Skeletal muscle cell (primary cell): ENCODE results near the gene A4GALT.
"Not testable (repeated sequence)": the region's sequence is repeated elsewhere in the genome, so short reads cannot be mapped to it uniquely, and the experiment has no call there.

ENCODE experiments used
- DNase-seq: peaks from one replicate; pipeline ENCODE4 v3.0.0-alpha.2; 2010; ENCODE audit warnings: low read depth
- H3K4me3 ChIP-seq: 2 replicates; pipeline ENCODE4 v1.5.1; 2011; ENCODE audit warnings: low read depth, mild to moderate bottlenecking, control low read depth, low read length, moderate library complexity

The A4GALT gene

DNA sequence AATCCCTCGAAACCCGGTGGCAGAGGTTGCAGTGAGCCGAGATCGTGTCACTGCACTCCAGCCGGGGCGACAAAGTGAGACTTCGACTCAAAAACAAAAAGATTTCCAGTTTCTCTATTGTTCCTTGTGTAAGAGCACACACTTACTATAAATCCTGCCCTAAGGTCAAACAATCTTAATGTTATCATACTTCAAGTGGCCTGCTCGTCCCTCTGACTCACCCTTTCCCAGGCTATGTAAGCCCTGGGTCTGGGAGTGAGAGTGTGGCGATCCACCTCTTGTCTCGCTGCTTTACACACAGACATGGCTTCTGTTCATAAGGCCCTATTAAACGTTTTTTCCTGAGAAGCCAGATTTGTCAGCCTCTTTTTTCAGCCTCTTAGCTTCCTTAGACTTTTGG lies 24.4 kb upstream of the A4GALT start:
- H3K4me3 ChIP-seq, result no peak overlapping the region
- DNase-seq, result no peak

DNA sequence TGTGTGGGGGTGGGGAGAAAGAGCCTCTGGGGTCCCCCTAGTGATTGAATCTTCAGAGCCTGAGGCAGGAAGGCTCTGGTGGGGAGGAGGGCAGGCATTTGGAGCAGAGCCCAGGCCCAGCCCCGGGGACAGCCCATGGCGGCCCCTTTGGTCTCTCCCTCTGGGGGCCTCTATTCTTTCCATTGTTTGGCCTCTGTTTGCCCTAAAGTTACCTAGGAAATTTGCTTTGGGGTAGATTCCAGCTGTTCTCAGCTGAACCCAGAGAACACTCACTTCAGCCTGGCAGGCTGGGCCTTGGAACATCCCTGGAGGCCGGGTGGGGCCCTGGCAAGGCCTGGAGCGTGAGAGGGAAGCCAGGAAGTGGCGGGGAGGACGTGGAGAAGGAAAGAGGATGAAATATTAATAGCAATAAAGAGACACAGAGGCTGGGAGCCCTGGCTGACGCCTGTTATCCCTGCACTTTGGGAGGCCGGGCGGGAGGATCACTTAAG lies 22.9 kb upstream of the A4GALT start:
- DNase-seq, result peak; percentile 88
- no peak overlapping the region for H3K4me3 ChIP-seq

DNA sequence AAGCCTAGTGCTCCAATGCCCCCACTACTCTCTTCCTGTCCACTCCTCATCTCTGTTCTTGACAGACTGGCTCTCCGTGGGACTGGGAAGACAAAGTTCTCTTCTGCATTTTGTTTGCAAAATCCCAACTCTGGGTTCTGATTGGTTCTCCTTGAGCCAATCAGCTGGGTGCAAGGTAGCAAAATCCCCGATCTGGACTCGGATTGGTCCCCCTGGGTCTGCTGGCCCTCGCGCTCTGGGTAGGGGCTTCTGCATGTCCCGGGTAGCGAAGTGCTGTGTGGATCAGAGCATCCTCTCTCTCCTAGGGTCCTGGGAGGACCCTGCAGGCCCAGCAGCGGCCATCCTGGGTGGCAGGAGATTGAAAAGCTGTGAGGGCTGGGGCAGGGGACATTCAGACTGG lies 22.3 kb upstream of the A4GALT start:
- no peak overlapping the region for H3K4me3 ChIP-seq
- DNase-seq, result no peak

DNA sequence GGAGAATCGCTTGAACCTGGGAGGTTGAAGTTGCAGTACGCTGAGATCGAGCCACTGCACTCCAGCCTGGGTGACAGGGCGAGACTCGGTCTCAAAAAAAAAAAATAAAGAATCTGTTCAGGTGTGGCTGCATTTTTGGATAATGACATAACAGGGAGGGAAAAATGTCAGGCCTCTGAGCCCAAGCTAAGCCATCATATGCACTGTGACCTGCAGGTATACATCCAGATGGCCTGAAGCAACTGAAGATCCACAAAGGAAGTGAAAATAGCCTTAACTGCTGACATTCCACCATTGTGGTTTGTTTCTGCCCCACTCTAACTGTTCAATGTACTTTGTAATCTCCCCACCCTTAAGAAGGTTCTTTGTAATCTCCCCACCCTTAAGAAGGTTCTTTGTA lies 19.6 kb upstream of the A4GALT start:
- not testable (repeated sequence) for DNase-seq, H3K4me3 ChIP-seq

DNA sequence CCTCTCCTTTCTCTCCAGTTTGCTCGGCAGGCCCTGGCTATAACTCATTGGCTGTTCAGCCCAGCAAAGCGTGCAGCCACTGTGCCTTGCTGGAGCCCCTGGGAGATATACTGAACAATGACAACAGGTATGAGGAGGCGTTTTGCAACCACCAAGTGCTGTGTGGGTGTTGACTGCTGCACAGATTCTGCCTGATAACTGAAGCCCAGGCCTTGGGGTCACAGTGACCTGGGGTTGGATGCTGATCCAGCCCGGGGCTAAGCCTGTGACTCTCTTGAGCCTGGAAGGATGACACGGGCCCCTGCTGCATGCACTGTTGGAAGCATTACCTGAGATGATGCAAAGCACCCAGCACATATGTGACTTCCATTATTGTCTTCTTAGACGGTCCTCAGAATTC lies 13.7 kb upstream of the A4GALT start:
- no peak for DNase-seq
- no peak overlapping the region for H3K4me3 ChIP-seq

DNA sequence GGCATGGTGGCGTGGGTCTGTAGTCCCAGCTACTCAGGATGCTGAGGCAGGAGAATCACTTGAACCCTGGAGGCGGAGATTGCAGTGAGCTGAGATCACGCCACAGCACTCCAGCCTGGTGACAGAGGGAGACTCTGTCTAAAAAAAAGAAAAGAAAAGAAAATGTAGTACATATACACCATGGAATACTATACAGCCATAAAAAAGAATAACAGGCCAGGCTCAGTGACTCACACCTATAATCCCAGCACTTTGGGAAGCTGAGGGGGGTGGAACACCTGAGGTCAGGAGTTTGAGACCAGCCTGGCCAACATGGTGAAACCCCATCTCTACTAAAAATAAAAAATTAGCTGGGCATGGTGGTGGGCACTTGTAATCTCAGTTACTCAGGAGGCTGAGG lies 12.7 kb upstream of the A4GALT start:
- not testable (repeated sequence) for DNase-seq

DNA sequence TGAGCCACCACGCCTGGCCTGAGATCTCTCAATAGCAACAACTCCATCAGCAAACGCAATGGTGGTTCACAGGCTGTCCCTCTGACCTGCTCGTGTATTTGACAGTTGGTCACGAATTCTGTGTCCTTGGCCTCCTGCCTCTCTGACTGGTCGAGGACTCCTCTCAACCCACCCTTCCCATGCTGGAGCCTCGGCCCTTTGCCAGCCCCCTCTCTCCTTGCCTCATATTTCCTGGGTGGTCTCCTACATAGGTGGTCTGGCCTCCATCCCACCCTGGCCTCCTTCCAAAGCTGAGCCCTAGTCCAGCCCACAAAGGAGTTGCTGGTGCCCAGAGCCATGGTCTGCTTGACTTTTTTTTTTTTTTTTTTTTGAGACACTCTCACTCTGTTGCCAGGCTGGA lies 11.4 kb upstream of the A4GALT start:
- H3K4me3 ChIP-seq, result no peak overlapping the region
- DNase-seq, result no peak

More for the DNA sequence above, 12.7 kb upstream of the A4GALT start:
- H3K4me3 ChIP-seq, result not testable (repeated sequence)

DNA sequence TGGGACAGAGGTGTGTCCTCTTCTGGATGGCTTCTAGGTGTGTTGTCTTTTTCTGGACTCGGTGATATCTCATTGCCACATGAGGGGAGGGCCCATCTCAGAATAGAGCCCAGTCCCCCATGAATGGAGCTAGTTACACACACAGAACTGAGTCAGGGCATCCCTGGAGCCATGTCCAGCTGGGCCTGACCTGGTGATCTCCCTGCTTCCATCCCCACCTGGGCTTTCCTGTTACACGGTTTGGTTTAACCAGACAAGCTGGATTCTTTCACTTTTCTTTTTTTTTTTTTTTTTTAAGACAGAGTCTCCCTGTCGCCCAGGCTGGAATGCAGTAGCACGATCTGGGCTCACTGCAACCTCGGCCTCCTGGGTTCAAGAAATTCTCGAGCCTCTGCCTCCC lies 6.1 kb upstream of the A4GALT start:
- DNase-seq, result no peak
- no peak overlapping the region for H3K4me3 ChIP-seq

DNA sequence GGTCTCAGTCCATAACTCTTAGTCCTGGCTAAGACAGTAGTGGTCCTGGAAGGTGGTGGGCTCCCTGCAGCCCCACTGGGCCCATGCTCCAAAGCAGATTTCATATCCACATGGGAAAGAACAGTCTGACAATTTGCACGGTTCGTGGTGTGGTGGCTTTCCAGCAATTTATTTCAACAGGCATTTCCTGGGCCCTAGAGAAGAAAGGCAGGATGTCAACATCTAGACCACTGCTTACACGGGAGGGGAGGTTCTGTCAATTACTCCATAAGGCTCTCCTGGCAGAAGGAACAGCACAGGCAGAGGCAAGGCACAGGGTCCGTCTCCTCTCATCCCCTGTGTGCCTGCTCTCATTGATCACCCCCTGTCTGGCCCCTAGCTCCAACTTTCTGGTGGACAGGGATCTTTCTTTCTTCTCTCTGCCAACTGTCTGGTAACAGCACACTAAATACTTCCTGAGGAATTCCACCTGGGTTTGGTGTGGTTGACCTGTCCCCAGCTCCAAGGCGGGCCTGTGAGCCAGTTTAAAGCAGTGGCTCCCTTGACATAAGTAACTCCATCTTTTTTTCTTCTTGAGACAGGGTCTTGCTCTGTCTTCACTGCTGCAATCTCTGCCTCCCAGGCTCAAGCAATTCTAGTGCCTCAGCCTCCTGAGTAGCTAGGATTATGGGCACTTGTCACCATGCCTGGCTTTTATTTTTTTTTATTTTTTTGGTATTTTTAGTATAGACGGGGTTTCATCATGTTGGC lies 5.1 kb upstream of the A4GALT start:
- H3K4me3 ChIP-seq, result no peak overlapping the region
- DNase-seq, result no peak

DNA sequence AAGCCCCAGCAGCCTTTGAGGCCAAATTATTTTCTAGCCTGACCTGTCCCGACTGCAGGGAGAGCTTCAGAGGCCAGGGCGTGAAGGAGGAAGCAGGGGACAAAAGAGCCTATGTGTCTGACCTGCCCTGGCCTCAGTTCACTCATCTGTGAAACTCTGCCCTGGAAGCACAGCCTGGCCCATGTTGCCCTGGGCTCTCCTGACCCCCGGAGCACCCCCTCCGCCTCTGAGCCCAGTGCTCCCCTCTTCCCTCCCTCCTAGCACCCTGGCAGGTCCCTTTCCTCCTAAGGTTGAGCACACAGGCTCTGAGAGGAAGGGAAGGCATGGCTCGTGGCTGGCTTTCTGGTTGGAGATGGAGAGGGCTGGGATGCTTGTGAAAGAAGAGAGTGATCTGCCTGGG lies 3.4 kb upstream of the A4GALT start:
- DNase-seq, result no peak
- no peak overlapping the region for H3K4me3 ChIP-seq

DNA sequence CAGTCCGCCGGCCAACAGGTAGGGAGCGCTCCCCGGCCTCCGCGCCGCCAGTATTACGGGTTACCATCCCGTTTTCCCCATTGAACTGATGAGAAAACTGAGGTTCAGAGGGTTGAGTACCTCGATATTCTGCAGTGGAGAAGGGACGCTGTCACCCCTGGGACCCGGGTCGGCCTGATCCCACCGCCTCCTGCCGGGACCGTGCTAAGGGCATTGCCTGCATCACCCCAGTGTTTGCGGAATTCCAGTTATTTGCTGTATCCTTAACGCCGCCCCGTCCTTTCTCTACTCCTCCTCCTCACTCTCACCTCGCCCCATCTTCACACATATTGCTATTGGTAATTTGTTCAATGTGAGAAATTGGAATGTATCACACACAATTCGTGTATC lies 370 bp upstream of the A4GALT start:
- peak overlapping the region; percentile 59 for H3K4me3 ChIP-seq
- no peak for DNase-seq

DNA sequence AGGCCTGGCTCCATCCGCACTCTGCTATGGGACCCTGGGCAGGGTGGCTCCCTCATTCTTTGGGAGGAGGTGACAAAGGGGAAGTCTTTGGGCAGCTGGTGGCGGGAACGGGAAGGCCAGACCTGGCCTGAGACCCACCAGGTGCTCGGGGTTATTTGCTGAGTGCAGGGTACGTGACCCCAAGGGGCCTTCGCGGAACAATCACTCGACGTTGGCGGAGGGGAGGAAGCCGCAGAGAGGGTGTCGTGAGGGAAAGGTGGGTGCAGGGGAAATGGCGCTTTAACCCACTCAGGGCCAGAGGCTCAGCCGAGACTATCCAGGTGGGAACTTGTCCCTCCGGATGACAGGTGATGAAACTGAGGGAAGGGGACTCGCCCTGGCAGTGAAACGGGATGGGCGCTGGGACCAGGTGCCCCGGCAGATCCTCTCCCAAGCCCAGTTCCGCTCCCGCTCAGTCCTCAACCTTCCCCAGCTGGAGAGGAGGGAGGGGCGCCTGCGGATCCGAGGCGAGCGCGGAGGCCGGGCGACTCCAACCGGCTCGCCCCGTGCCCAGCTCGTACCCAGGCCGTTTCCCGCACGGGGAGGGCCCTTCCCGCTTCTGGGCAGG lies 911 bp downstream of the A4GALT start:
- H3K4me3 ChIP-seq, result peak overlapping the region; percentile 59
- DNase-seq, result no peak

DNA sequence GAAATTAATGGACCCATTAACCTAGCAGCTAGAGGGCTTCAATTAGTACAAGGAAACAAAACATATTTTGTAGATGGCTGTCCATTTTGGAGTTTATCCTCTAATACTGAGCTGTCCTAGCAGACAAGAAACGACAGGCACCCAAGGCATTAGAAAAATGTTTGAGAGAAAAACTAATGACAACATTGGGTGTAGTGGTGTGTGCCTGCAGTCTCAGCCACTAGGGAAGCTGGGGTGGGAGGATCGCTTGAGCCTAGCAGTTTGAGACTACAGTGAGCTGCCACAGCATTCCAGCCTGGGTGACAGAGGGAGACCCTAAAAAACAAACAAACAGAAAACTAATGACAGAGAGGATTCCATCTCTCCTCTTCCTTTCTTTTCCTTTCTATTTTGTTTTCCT lies 1.5 kb downstream of the A4GALT start:
- H3K4me3 ChIP-seq, result peak overlapping the region; percentile 59
- no peak for DNase-seq

DNA sequence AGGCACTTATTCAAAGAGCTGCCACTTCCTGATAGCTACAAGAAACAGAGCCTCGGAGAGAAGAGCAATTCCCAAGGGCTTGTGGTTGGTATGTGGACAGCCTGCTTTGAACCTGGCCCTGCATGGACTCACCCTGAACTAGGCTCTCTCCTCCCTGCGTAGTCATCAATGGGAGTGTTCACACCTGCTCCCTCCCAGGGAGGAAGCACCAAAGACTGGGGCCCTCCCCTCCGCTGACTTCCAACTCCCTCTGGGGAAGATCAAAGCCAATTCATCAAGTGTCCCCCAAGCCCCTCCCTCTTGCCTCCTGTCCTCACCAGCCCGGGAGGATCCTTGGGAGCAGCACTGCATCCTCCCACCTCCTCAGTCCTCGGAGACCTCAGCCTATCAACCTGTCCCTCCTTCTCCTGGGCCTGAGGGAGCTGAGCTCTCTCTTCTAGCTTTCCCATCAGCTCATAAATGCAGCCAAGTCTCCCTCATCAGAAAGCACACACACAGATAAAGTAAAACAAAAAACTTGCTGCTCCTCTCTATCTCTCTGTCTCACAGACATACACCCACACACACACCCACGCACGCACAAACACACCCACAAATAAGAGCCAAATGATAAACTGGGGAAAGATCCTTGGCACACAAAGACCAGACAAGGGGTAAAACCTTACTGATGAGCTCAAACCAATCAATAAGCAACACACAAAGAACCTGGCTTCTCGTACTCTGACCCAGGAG lies 3.3 kb downstream of the A4GALT start:
- no peak overlapping the region for H3K4me3 ChIP-seq
- DNase-seq, result no peak

DNA sequence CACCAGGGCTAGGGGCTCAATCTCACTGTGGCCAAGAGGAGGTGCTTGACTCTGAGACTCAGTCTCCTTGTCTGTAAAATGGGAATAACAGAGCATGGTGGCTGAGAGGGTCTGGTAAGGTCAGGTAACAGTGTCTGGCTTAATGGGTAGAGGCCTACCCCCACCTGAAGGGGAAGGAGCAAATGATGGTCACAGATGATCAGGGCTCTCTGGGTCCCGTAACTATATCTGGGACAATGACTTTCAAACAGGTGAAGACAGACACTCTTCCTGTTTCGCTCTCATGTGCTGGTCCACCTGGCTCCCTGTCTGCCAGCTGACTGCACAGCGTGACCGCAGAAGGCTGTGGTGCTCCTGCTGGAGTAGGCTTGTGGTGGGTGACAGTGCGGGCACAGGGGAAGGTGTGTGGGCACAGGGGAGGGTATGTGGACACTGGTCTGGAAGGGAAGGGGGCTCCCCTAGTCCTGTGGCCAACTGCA lies 4.0 kb downstream of the A4GALT start:
- DNase-seq, result no peak

DNA sequence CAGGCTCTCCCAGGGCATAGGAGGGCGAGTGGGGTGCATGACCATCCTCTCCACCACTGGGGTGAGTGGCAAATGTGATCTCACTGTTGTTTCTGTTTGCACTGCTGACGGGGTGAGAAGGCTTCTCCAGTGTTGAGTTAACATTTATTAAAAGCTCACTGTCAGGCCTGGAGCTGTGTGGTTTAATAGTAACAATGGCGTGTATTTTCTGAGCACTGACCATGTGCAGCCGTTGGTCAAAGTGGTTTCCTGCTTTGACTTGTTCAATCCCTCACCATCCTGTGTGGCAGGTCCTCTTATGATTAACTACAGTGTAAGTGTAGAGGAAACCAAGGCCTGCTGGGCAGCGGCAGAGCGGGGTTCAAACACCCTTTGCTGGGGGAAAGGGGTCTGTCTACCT lies 4.4 kb downstream of the A4GALT start:
- DNase-seq, result no peak

More for the DNA sequence above, 4.0 kb downstream of the A4GALT start:
- no peak overlapping the region for H3K4me3 ChIP-seq

DNA sequence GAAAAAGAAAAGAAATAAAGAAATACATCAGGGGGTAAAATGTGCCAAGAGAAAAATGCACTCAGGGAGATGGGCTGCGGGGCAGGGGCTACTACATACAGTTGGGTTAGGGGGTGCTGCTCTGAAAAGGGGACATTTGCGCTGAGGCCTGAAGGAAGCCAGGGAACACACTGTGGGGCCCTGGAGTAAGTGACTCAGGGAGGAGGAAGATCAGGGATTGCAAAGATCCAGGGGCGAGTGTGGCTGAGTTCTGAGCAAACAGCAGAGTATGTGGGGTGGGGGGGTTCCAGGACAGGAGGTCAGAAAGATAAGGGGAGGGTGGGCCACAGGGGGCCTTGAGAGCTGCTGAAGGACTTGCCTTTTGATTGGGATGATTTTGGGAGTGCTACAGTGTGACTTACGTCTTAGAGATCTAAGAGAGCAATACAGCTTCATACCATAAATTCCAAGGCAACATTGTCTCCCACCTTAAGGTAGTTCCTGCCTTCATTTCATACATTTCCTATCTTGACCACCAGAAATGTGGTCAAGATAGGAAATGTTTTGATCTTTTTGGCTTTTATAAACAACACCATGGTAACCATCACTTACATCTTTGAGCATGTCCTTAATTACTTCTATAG lies 5.8 kb downstream of the A4GALT start:
- DNase-seq, result no peak
- no peak overlapping the region for H3K4me3 ChIP-seq

More for the DNA sequence above, 4.4 kb downstream of the A4GALT start:
- H3K4me3 ChIP-seq, result no peak overlapping the region

DNA sequence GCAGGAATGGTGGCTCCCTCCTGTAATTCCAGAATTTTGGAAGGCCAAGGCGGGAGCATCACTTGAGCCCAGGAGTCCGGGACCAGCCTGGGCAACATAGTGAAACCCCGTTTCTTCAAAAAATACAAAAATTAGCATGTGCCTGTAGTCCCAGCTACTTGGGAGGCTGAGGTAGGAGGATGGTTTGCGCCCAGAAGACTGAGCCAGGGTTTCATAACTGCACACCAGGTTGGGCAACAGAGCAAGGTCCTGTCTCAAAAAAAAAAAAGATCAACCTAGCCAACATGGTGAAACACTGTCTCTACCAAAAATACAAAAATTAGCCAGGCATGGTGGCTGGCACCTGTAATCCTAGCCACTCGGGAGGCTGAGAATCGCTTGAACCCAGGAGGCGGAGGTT lies 6.4 kb downstream of the A4GALT start:
- no peak for DNase-seq
- H3K4me3 ChIP-seq, result no peak overlapping the region

DNA sequence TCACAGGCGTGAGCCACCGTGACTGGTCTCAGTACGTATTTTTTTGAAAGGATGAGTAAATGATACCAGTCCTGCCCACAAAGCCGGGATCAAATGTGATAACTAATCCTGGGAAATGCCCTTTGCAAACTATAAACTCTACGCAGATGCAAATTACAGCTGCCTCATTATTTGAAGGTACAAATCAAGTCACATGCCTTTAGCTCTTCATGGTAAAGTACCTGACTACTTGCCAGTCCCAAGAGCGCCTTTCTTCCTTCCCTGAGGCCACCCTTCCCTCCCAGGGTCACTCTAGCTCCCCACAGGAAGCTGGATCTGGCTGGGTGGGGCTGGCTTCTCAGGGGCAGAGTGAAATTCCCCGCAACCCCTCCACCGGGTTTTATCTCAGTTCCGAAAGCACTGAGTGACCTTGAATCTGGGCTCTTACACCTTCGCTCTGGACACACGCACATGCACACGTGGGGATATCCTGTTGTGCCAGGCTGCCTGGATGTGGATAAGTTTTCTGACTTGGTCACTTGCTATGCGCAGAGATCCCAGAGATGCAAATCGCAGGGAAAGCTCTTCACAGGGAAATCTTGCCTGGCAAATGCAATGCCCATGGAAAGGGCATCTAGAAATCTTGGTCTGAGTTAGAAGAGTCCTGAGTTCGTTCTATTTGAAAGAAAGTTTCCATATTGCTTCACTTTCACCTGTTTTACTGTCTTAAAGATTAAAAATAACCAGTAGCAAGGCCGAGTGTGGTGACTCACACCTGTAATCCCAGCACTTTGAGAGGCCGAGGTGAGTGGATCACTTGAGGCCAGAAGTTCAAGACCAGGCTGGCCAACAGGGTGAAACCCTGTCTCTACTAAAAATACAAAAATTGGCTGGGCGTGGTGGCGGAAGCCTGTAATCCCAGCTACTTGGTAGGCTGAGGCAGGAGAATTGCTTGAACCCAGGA lies 8.5 kb downstream of the A4GALT start:
- H3K4me3 ChIP-seq, result no peak overlapping the region
- no peak for DNase-seq
